ENCODE measurements around the gene KIAA1586.
"Not testable (repeated sequence)": the region's sequence is repeated elsewhere in the genome, so short reads cannot be mapped to it uniquely, and the experiment has no call there.

Gene KIAA1586

GRCh38 chr6:57046332-57047256 lies at the start of gene KIAA1586:
TSS of gene KIAA1586 (plus strand) at chr6:57046693. CDS start at chr6:57046756, 63 bp downstream.
- not testable (repeated sequence) for H3K27me3 ChIP-seq (ENCODE audit: insufficient read depth, low read length); H3K9me3 ChIP-seq (ENCODE audit: insufficient read depth, low read depth, low read length); H3K27ac ChIP-seq (ENCODE audit: low read length); H3K4me1 ChIP-seq (ENCODE audit: insufficient read depth, low read length)
- H3K36me3 ChIP-seq (ENCODE audit: insufficient read depth, low read depth, low read length) = peaks cover 28% of the 10 kb centered on the region
- H3K4me3 ChIP-seq (ENCODE audit: low read length) = peak within 1 kb of the TSS; percentile 85
- peak within 1 kb of the TSS; percentile 84 for H3K9ac ChIP-seq (ENCODE audit: low read depth, low read length)

GRCh38 chr6:56999049-56999448 lies 47.4 kb upstream of the KIAA1586 start:
- Histone ChIP-seq H3K36me3 (ENCODE audit: insufficient read depth, low read depth, low read length) (no peaks in the 10 kb centered on the region), H3K9me3 (ENCODE audit: insufficient read depth, low read depth, low read length) (peaks cover 9% of the 10 kb centered on the region), H3K4me3 (ENCODE audit: low read length) (no peak overlapping the region), H3K27me3 (ENCODE audit: insufficient read depth, low read length) (no peaks in the 10 kb centered on the region), H3K27ac (ENCODE audit: low read length) (no peak overlapping the region), H3K4me1 (ENCODE audit: insufficient read depth, low read length) (no peaks in the 10 kb centered on the region), H3K9ac (ENCODE audit: low read depth, low read length) (no peak overlapping the region)

- H3K9me3 ChIP-seq (ENCODE audit: insufficient read depth, low read depth, low read length); H3K4me1 ChIP-seq (ENCODE audit: insufficient read depth, low read length); H3K36me3 ChIP-seq (ENCODE audit: insufficient read depth, low read depth, low read length); H3K27me3 ChIP-seq (ENCODE audit: insufficient read depth, low read length); H3K9ac ChIP-seq (ENCODE audit: low read depth, low read length); H3K27ac ChIP-seq (ENCODE audit: low read length); H3K4me3 ChIP-seq (ENCODE audit: low read length): not testable (repeated sequence)
These were observed 46.7 kb upstream of the KIAA1586 start for GRCh38 chr6:56999748-57000147.

- Histone ChIP-seq H3K9me3 (ENCODE audit: insufficient read depth, low read depth, low read length) (peaks cover 9% of the 10 kb centered on the region), H3K36me3 (ENCODE audit: insufficient read depth, low read depth, low read length) (no peaks in the 10 kb centered on the region), H3K27ac (ENCODE audit: low read length) (no peak overlapping the region), H3K4me3 (ENCODE audit: low read length) (no peak overlapping the region), H3K9ac (ENCODE audit: low read depth, low read length) (no peak overlapping the region), H3K27me3 (ENCODE audit: insufficient read depth, low read length) (no peaks in the 10 kb centered on the region), H3K4me1 (ENCODE audit: insufficient read depth, low read length) (no peaks in the 10 kb centered on the region)
These were observed 44.3 kb upstream of the KIAA1586 start for GRCh38 chr6:57002197-57002596.

- Histone ChIP-seq H3K9ac (ENCODE audit: low read depth, low read length) (no peak overlapping the region), H3K4me1 (ENCODE audit: insufficient read depth, low read length) (no peaks in the 10 kb centered on the region), H3K27ac (ENCODE audit: low read length) (no peak overlapping the region), H3K4me3 (ENCODE audit: low read length) (no peak overlapping the region), H3K36me3 (ENCODE audit: insufficient read depth, low read depth, low read length) (no peaks in the 10 kb centered on the region), H3K9me3 (ENCODE audit: insufficient read depth, low read depth, low read length) (peaks cover 4% of the 10 kb centered on the region; the same call in 1 of the 2 replicates), H3K27me3 (ENCODE audit: insufficient read depth, low read length) (no peaks in the 10 kb centered on the region)
These were observed 42.2 kb upstream of the KIAA1586 start for GRCh38 chr6:57004292-57004691.

- H3K36me3 ChIP-seq (ENCODE audit: insufficient read depth, low read depth, low read length) = no peaks in the 10 kb centered on the region
- no peaks in the 10 kb centered on the region for H3K9me3 ChIP-seq (ENCODE audit: insufficient read depth, low read depth, low read length)
- H3K27me3 ChIP-seq (ENCODE audit: insufficient read depth, low read length) = no peaks in the 10 kb centered on the region
- H3K27ac ChIP-seq (ENCODE audit: low read length) = no peak overlapping the region
- H3K4me1 ChIP-seq (ENCODE audit: insufficient read depth, low read length) = no peaks in the 10 kb centered on the region
- no peak overlapping the region for H3K4me3 ChIP-seq (ENCODE audit: low read length)
- no peak overlapping the region for H3K9ac ChIP-seq (ENCODE audit: low read depth, low read length)
These were observed 40.4 kb upstream of the KIAA1586 start for GRCh38 chr6:57006101-57006500.

- H3K36me3 ChIP-seq (ENCODE audit: insufficient read depth, low read depth, low read length); H3K27ac ChIP-seq (ENCODE audit: low read length); H3K4me1 ChIP-seq (ENCODE audit: insufficient read depth, low read length); H3K9me3 ChIP-seq (ENCODE audit: insufficient read depth, low read depth, low read length); H3K9ac ChIP-seq (ENCODE audit: low read depth, low read length); H3K4me3 ChIP-seq (ENCODE audit: low read length); H3K27me3 ChIP-seq (ENCODE audit: insufficient read depth, low read length): not testable (repeated sequence)
These were observed 38.4 kb upstream of the KIAA1586 start for GRCh38 chr6:57008069-57008468.

- no peaks in the 10 kb centered on the region for H3K36me3 ChIP-seq (ENCODE audit: insufficient read depth, low read depth, low read length)
- H3K4me1 ChIP-seq (ENCODE audit: insufficient read depth, low read length) = no peaks in the 10 kb centered on the region
- no peak overlapping the region for H3K4me3 ChIP-seq (ENCODE audit: low read length)
- H3K27me3 ChIP-seq (ENCODE audit: insufficient read depth, low read length) = no peaks in the 10 kb centered on the region
- H3K27ac ChIP-seq (ENCODE audit: low read length) = no peak overlapping the region
- H3K9me3 ChIP-seq (ENCODE audit: insufficient read depth, low read depth, low read length) = no peaks in the 10 kb centered on the region
- H3K9ac ChIP-seq (ENCODE audit: low read depth, low read length) = no peak overlapping the region
These were observed 33.0 kb upstream of the KIAA1586 start for GRCh38 chr6:57013521-57013926.

- no peak overlapping the region for H3K4me3 ChIP-seq (ENCODE audit: low read length)
- H3K36me3 ChIP-seq (ENCODE audit: insufficient read depth, low read depth, low read length) = no peaks in the 10 kb centered on the region
- H3K27me3 ChIP-seq (ENCODE audit: insufficient read depth, low read length) = no peaks in the 10 kb centered on the region
- peaks cover 3% of the 10 kb centered on the region; the same call in 1 of the 2 replicates for H3K4me1 ChIP-seq (ENCODE audit: insufficient read depth, low read length)
- H3K9me3 ChIP-seq (ENCODE audit: insufficient read depth, low read depth, low read length) = no peaks in the 10 kb centered on the region
- H3K9ac ChIP-seq (ENCODE audit: low read depth, low read length) = no peak overlapping the region
- no peak overlapping the region for H3K27ac ChIP-seq (ENCODE audit: low read length)
These were observed 29.4 kb upstream of the KIAA1586 start for GRCh38 chr6:57017069-57017468.

GRCh38 chr6:57017841-57018240 lies 28.7 kb upstream of the KIAA1586 start:
- Histone ChIP-seq H3K27me3 (ENCODE audit: insufficient read depth, low read length) (no peaks in the 10 kb centered on the region), H3K9ac (ENCODE audit: low read depth, low read length) (no peak overlapping the region), H3K4me1 (ENCODE audit: insufficient read depth, low read length) (peaks cover 10% of the 10 kb centered on the region; the same call in 1 of the 2 replicates), H3K27ac (ENCODE audit: low read length) (no peak overlapping the region), H3K4me3 (ENCODE audit: low read length) (no peak overlapping the region), H3K36me3 (ENCODE audit: insufficient read depth, low read depth, low read length) (no peaks in the 10 kb centered on the region), H3K9me3 (ENCODE audit: insufficient read depth, low read depth, low read length) (no peaks in the 10 kb centered on the region)

- Histone ChIP-seq H3K9me3 (ENCODE audit: insufficient read depth, low read depth, low read length) (no peaks in the 10 kb centered on the region), H3K27me3 (ENCODE audit: insufficient read depth, low read length) (no peaks in the 10 kb centered on the region; the same call in 1 of the 2 replicates), H3K9ac (ENCODE audit: low read depth, low read length) (no peak overlapping the region), H3K36me3 (ENCODE audit: insufficient read depth, low read depth, low read length) (no peaks in the 10 kb centered on the region), H3K27ac (ENCODE audit: low read length) (no peak overlapping the region), H3K4me1 (ENCODE audit: insufficient read depth, low read length) (peaks cover 21% of the 10 kb centered on the region; the same call in 1 of the 2 replicates), H3K4me3 (ENCODE audit: low read length) (no peak overlapping the region)
These were observed 27.1 kb upstream of the KIAA1586 start for GRCh38 chr6:57019434-57019833.

- Histone ChIP-seq H3K4me3 (ENCODE audit: low read length) (no peak overlapping the region), H3K9me3 (ENCODE audit: insufficient read depth, low read depth, low read length) (no peaks in the 10 kb centered on the region), H3K9ac (ENCODE audit: low read depth, low read length) (peak overlapping the region; percentile 34; the same call in 1 of the 2 replicates), H3K27ac (ENCODE audit: low read length) (no peak overlapping the region), H3K36me3 (ENCODE audit: insufficient read depth, low read depth, low read length) (no peaks in the 10 kb centered on the region), H3K27me3 (ENCODE audit: insufficient read depth, low read length) (no peaks in the 10 kb centered on the region; the same call in 1 of the 2 replicates), H3K4me1 (ENCODE audit: insufficient read depth, low read length) (peaks cover 37% of the 10 kb centered on the region)
These were observed 25.3 kb upstream of the KIAA1586 start for GRCh38 chr6:57021086-57021720.
